Measurements from ENCODE around the gene PPY. TPM values are rescaled to one million over a fixed set of nuclear protein-coding genes. Genes with fewer than 3 reads are reported as not detected.

The PPY gene, protein sequence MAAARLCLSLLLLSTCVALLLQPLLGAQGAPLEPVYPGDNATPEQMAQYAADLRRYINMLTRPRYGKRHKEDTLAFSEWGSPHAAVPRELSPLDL
- total RNA-seq (2022) (not detected in 2 replicates), Bru-seq, nascent RNA (not detected), BruChase-seq, experiment 1, labeled RNA remaining after a 2-hour chase (not detected), BruChase-seq, experiment 2, labeled RNA remaining after a 6-hour chase (not detected)
- long read RNA-seq, result 0 reads

DNA sequence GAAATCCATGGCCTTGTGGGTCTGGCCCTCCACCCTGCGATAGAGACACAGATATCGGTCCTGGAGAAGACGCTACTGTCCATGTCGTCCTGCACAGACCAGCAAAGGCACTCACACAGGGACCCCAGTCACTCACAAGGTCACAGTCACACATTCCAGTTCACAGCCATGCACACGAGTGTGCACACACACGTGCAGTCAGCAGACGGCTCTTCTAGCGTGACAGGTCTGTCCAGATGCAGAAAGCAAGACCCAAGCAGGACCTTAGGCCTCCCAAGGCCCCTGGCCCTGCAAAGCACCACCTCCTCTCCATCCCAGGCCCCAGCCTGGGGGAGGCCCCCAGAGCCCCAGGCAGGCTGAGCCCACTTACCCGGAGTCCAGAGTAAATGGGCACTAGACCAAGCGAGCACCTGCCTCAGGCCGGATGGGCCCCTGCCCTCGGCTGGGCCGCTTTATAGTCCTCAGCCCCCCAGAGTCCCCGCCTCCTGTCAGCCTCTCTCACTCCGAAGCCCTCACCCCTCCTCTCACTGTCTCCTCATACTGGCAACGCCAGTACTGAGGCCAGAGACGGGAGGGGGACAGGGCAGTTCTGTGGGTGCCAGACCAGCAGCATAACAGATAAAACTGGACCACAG lies at the start of gene PPY:
PPY (minus strand) TSS at position 426 of the 635 bp plus-strand sequence. CDS start 822 bp downstream, outside the sequence.
- no peaks in the 10 kb centered on the region for H3K36me3 ChIP-seq (ENCODE audit: control insufficient read depth, insufficient read depth, low read length)
- H3K27me3 ChIP-seq (replicated peaks; ENCODE audit: control insufficient read depth, insufficient read depth, low read length), result no peaks in the 10 kb centered on the region
- H3K27me3 Mint-ChIP-seq (ENCODE audit: insufficient read depth, unreplicated experiment), result peaks cover 3% of the 10 kb centered on the region
- no peaks in the 10 kb centered on the region for H3K9me3 Mint-ChIP-seq (ENCODE audit: unreplicated experiment)
- no peak for DNase-seq
- peaks cover 10% of the 10 kb centered on the region for H3K36me3 Mint-ChIP-seq (ENCODE audit: insufficient read depth, unreplicated experiment)
- H3K27ac Mint-ChIP-seq (ENCODE audit: unreplicated experiment), result no peak within 1 kb of the TSS
- intact Hi-C loops (cut with micrococcal nuclease; ENCODE audit: unreplicated experiment), result loop anchor here (5.0 kb wide), 1 partner anchor 65 kb away; no protein-coding TSS in a partner anchor
- BruUV-seq (replicated peaks), result no TSS peak
- H3K9me3 ChIP-seq, result no peaks in the 10 kb centered on the region
- CTCF ChIA-PET, result interaction anchor here (1.0 kb wide), 1 partner anchor 51 kb away, joined by 3 read pairs; no protein-coding TSS in a partner anchor
- TF ChIP-seq, protein P1, sequence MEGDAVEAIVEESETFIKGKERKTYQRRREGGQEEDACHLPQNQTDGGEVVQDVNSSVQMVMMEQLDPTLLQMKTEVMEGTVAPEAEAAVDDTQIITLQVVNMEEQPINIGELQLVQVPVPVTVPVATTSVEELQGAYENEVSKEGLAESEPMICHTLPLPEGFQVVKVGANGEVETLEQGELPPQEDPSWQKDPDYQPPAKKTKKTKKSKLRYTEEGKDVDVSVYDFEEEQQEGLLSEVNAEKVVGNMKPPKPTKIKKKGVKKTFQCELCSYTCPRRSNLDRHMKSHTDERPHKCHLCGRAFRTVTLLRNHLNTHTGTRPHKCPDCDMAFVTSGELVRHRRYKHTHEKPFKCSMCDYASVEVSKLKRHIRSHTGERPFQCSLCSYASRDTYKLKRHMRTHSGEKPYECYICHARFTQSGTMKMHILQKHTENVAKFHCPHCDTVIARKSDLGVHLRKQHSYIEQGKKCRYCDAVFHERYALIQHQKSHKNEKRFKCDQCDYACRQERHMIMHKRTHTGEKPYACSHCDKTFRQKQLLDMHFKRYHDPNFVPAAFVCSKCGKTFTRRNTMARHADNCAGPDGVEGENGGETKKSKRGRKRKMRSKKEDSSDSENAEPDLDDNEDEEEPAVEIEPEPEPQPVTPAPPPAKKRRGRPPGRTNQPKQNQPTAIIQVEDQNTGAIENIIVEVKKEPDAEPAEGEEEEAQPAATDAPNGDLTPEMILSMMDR (IDR thresholded peaks at IDR 0.05; ENCODE audit: insufficient read depth in 1 of 2, low read depth in 1 of 2, low read length in 1 of 2, severe bottlenecking in 1 of 2, unreplicated experiment in 1 of 2), result no peak
- POLR2A ChIA-PET, result no interaction called here
- peaks cover 15% of the 10 kb centered on the region for H3K4me1 Mint-ChIP-seq (ENCODE audit: low read depth, unreplicated experiment)
- H3K4me3 ChIP-seq (ENCODE audit: low read depth, low read length), result no peak within 1 kb of the TSS
- H3K4me1 ChIP-seq, result peaks cover 20% of the 10 kb centered on the region
- no peak within 1 kb of the TSS for H3K4me3 Mint-ChIP-seq (ENCODE audit: unreplicated experiment)

DNA sequence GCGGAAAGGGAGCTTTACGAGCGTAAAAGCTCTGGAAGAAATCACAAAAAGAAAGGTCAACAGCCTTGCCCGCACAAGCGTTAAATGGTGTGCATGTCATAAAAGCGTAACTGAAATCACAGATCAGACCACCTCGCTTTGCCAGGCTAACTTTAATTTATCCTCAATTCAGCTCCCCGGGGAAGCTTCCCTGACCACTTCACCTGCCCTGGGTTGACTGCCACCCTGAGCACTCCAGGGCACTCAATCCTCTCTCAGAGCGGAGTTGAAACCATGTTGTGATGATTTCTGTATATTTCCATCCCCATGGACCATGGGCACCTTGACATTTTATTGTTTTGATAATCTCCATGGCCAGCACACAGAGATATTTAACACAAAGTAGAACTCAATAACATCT lies 46.0 kb upstream of the PPY start:
- Mint-ChIP-seq H3K4me1 (ENCODE audit: low read depth, unreplicated experiment) (no peaks in the 10 kb centered on the region), H3K4me3 (ENCODE audit: unreplicated experiment) (no peak overlapping the region), H3K36me3 (ENCODE audit: insufficient read depth, unreplicated experiment) (no peaks in the 10 kb centered on the region), H3K27me3 (ENCODE audit: insufficient read depth, unreplicated experiment) (peaks cover 22% of the 10 kb centered on the region), H3K9me3 (ENCODE audit: unreplicated experiment) (no peaks in the 10 kb centered on the region), H3K27ac (ENCODE audit: unreplicated experiment) (no peak overlapping the region)
- no TSS peak for BruUV-seq (replicated peaks)
- TF ChIP-seq, protein P1 (IDR thresholded peaks at IDR 0.05; ENCODE audit: insufficient read depth in 1 of 2, low read depth in 1 of 2, low read length in 1 of 2, severe bottlenecking in 1 of 2, unreplicated experiment in 1 of 2), result no peak
- peaks cover 3% of the 10 kb centered on the region for H3K27me3 ChIP-seq (replicated peaks; ENCODE audit: control insufficient read depth, insufficient read depth, low read length)
- no peak overlapping the region for H3K4me3 ChIP-seq (ENCODE audit: low read depth, low read length)
- CTCF ChIA-PET, result no interaction called here
- intact Hi-C loops (cut with micrococcal nuclease; ENCODE audit: unreplicated experiment), result no loop called here
- no peak for DNase-seq
- peaks cover 12% of the 10 kb centered on the region; the same call in 1 of the 2 replicates for H3K4me1 ChIP-seq
- POLR2A ChIA-PET, result no interaction called here
- H3K9me3 ChIP-seq, result no peaks in the 10 kb centered on the region
- H3K36me3 ChIP-seq (ENCODE audit: control insufficient read depth, insufficient read depth, low read length), result no peaks in the 10 kb centered on the region

DNA sequence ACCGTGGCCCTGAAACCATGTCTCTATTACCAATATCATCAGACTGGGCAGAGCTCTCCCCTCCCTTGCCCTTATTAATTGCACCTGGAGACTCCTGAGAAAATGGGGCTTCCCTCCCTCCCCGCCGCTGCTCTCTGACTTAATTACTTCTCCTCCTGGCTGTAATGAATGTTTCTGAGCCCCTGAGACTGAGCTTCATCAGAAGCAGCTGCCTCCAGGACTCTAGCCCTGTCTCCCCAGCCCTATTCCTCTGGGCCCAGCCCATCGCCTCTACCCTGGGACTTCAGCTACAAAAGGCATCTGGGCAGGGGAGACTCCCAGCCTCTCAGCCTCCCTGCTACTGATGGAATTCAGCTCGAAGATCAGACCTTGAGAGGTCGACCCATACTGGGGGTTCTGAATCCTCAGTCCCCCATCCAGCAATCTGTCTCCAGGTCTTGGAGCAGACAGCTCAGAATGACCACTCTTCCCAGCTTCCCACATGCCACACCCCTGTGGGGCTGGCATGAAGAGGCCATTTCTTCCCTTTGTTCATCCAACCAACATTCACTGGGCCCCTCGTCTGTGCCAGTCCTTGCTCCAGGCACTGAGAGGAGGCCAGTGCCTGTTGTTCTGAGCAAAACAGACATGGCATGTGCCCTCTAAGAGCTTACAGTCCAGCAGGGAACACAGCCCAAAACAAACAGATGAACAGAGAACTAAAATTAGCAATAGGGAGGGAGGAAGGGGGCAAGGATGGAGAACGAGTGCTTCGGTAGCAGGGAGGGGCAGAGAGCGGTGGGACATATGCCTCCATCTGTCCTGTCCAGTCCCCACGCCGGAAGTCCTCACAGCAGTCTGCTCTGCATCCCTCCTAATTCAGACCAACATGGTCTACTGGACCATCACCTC lies 45.1 kb upstream of the PPY start:
- Histone ChIP-seq H3K4me3 (ENCODE audit: low read depth, low read length) (no peak overlapping the region), H3K27me3 (replicated peaks; ENCODE audit: control insufficient read depth, insufficient read depth, low read length) (peaks cover 3% of the 10 kb centered on the region), H3K9me3 (no peaks in the 10 kb centered on the region), H3K36me3 (ENCODE audit: control insufficient read depth, insufficient read depth, low read length) (no peaks in the 10 kb centered on the region), H3K4me1 (peaks cover 15% of the 10 kb centered on the region; the same call in 1 of the 2 replicates)
- Mint-ChIP-seq H3K4me1 (ENCODE audit: low read depth, unreplicated experiment) (no peaks in the 10 kb centered on the region), H3K27me3 (ENCODE audit: insufficient read depth, unreplicated experiment) (peaks cover 25% of the 10 kb centered on the region), H3K27ac (ENCODE audit: unreplicated experiment) (no peak overlapping the region), H3K36me3 (ENCODE audit: insufficient read depth, unreplicated experiment) (no peaks in the 10 kb centered on the region), H3K4me3 (ENCODE audit: unreplicated experiment) (no peak overlapping the region), H3K9me3 (ENCODE audit: unreplicated experiment) (no peaks in the 10 kb centered on the region)
- CTCF ChIA-PET, result interaction anchor here (0.6 kb wide), 1 partner anchor 43 kb away, joined by 3 read pairs; no protein-coding TSS in a partner anchor
- intact Hi-C loops (cut with micrococcal nuclease; ENCODE audit: unreplicated experiment), result no loop called here
- no peak for DNase-seq
- POLR2A ChIA-PET, result no interaction called here
- TF ChIP-seq, protein P1 (IDR thresholded peaks at IDR 0.05; ENCODE audit: insufficient read depth in 1 of 2, low read depth in 1 of 2, low read length in 1 of 2, severe bottlenecking in 1 of 2, unreplicated experiment in 1 of 2), result no peak
- no TSS peak for BruUV-seq (replicated peaks)

Measured in Caco-2 (cell line).